KG1 (cell line): ENCODE results near the gene FARSA.
"Not testable (repeated sequence)": the region's sequence is repeated elsewhere in the genome, so short reads cannot be mapped to it uniquely, and the experiment has no call there.

Source experiments
- DNase-seq: peaks from one replicate; lab custom pipeline; 2025; lab: John Stamatoyannopoulos, UW

FARSA gene

GRCh38 chr19:12937093-12937926, 3.8 kb upstream of the FARSA start:
- DNase-seq, result peak; percentile 87

- peak; percentile 77 for DNase-seq
Measured at GRCh38 chr19:12936582-12936981, 3.1 kb upstream of the FARSA start.

- DNase-seq, result no peak
Measured at GRCh38 chr19:12935071-12935470, 1.6 kb upstream of the FARSA start.

DNA sequence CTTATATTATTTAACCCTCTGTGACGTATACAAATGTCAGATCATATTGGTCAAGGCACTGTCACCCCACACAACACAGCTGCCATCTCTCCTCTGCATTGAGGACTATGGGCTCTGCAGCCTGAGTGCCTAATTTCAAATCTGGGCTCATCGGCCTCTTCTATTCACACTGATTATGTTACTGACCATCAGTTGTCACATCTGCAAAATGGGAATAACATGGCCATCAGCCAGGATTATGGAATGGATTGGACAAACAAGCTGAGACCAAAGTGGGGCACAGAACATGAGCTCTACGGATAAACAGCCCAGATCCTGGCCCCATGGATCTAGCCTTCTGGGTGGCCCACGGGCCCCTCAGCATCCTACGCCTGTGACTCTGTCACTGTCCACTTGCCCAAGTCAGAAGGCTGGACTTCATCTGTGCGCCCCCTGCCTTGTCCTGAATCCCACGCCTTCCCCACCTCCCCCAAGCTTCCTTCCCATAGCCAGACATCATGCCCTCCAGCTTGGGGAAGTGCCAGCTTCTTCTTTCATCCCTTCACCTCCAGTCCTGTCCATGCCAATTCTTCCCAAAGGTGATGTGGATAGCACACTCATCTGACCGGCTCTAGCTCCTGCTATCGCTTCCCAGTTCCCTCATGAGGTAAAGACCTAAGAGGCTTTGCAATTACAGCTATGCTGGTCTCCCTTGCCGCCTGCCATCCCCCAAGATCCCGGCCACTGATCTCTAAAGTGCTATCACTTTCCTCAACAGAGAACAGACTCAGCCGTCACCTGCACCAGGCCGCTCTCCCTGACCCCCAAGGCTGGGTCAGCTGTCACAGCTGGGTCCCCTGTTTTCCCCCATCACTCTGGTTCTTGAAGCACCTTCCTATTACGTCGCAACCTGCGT, 872 bp downstream of the FARSA start:
- no peak for DNase-seq

DNA sequence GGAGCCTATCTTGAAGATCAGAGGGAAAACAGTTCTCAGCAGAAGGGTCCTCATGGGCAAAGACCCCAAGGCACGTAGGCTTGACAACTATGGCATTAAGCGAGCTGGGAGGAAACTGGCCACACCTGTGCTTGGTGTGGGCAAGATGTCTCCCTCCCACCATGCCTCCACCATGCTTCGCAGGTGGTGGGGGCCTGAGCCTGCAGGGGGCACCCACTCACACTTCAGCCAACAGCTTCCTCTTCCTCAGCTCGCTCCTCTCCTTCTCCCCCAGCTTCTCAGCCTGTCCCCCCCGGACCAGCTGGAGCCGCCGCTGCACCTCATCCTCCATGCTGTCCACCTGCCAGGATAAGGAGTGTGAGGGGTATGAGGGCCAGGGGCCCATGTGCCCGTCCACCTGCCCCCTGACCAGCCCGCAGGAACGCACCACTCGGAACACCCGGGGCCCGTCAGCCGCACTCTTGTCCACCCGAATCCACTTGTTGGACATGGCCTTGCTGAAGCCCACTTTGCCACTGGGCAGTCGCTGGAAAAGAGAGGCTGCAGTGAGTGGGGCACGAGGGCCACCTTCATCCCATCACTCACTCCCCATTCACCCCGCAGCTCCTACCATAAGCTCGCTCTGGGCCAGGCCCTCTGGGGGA, 3.4 kb downstream of the FARSA start:
- no peak for DNase-seq

DNA sequence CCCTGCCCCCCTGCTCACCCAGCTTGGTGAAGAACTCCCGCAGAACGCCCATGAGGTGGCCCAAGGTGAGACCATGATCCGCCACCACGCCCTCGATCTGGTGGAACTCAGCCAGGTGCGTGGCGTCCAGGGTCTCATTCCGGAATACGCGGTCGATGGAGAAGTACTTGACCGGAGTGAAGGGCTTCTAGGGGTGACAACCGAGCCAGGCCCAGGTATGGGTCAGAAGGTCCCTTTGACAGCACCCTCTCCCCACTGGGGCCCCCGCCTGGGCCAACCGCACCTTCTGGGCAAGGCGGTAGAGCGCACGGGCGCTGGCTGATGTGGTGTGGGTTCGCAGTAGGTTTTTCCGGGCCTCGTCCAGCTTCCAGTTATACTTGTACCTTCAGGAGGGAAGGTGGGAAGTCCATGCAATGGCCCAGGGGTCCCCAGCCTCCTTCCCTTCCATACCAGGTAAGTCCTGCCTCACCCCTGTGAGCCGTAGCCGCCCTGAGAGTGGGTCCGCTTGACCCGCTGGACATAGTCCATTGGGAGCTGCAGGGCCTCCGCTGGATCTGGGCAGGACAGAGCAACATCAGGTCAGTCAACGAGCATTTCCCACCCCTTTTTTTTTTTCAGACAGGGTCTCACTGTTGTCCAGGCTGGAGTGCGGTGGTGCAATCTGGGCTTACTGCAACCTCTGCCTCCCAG, 8.7 kb downstream of the FARSA start:
- no peak for DNase-seq

DNA sequence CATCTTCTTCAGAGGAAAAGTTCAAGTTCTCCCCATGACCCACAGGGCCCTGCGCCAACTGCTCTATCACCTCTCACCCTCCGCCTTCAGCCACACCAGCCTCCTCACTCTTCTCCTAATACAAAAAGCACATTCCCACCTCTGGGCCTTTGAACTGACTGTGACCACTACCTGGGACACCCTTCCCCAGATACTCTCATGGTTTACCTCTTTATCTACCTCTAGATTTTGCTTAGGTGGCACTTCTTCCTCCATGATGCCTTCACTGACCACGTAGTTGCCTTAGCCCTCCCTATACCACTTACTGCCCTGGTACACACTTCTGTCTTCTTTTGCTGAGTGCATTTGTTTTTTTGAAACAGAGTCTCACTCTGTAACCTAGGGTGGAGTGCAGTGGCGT, 10.6 kb downstream of the FARSA start:
- no peak for DNase-seq

DNA sequence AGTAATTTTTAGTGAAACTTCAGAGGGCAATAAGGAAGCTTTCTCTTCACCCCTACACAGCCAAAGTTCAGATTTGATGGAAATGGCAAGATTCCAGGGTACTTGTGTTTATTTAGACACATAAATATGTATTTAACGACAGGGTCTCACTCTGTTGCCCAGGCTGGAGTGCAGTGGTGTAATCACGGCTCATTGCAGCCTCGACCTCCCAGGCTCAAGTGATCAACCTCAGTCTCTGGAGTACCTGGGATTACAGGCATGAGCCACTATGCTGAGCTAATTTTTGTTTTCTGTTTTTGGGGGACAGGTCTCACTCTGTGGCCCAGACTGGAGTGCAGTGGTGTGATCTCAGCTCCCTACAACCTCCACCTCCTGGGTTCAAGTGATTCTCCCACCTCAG, 12.5 kb downstream of the FARSA start:
- no peak for DNase-seq

DNA sequence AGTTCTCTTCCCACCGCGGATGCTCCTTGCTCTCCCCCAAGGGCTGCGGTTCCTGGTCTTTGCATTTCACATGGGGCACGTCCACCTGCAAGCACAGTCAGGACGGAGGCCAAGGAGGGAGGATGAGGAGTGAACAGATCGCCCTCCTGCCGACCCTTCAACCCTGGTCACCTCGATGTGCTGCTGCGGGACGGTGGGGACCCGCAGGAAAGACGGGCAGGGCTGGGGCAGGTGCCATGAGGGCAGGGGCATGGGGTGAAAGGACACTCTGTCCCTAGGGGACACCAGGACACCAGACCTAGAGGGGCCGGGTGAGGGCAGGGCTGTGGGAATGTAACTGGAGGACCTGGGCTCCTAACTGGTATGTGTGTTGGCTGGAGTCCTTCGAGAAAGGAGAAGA, 15.3 kb downstream of the FARSA start:
- DNase-seq, result no peak

DNA sequence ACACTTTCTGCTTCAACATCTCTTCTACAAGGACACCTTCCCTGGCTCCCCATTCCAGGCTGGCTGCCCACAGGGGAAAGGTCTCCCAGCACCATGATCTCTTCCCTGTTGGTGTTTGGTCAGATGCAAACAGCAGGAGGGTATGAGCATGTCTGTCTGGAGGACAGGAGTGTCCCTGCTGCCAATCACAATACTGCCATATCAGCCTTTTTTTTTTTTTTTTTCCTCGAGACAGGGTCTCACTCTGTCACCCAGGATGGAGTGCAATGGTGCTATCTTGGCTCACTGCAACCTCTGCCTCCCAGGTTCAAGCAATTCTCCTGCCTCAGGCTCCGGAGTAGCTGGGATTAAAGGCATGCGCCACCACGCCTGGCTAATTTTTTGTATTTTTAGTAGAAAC, 17.7 kb downstream of the FARSA start:
- not testable (repeated sequence) for DNase-seq

DNA sequence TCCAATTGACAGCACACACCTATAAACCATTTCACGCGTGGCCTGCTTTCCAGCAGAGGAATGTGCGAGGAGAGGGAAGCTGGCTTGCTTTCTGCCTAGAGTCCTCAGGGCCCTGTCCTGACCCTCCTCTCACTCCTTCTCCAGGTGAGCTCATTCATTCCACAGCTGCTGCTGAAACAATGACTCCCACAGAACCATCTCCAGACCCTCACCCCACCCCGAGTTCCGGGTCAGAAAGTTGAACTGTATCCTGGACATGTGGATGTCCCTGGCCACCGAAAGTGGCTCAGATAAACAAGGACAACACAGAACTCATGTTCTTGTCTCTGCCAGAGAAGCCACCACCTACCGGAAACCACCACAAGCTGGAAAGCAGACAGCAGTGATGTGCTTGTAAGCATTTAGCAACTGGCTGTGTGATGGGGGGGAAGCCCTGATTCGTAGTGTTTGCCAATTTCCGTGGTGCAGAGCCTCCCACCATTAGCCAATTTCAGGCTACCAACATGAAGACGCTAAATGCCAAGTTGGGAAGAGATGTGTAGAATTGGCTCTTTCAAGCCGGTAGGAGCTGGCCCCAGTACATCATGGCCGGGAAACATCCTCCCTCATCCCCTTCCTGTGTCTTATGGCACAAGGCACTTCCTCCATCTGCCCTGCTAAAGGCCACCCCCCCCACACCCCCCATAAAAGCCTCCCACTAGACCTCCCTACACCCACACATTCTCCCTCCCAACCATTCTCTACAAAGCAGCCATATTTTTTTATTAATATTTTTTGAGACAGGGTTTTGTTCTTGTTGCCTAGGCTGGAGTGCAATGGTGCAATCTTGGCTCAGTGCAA, 19.4 kb downstream of the FARSA start:
- DNase-seq, result peak; percentile 79

DNA sequence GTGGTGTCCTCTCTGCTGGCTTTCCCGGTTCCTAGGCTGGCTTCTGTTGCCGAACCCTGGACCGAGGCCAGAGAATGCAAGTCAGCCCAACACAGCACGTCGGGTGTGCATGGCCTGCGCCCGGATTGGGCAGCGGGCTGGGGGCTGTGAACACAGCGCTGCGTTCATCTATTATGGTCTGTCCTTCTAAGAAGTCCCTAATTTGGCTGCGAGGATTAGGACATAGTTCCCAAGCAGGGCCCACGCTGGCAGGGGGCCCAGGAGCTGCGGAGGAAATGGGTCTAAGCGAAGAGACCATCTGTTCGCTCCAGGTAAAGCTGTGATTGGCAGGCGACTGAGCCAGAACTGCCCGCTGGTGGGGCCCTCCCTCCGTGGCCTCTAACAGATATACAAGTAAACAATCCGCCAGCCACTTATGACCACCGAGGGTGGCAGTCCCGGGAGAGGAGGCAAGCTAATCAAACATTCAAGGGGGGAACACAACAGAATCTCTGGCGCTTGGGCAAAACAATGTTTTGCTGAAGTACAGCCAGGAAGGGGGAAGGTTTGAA, 20.4 kb downstream of the FARSA start:
- DNase-seq, result peak; percentile 51

- no peak for DNase-seq
Measured at GRCh38 chr19:12912571-12912970, 20.9 kb downstream of the FARSA start.

- no peak for DNase-seq
Measured at GRCh38 chr19:12907166-12907565, 26.3 kb downstream of the FARSA start.

DNA sequence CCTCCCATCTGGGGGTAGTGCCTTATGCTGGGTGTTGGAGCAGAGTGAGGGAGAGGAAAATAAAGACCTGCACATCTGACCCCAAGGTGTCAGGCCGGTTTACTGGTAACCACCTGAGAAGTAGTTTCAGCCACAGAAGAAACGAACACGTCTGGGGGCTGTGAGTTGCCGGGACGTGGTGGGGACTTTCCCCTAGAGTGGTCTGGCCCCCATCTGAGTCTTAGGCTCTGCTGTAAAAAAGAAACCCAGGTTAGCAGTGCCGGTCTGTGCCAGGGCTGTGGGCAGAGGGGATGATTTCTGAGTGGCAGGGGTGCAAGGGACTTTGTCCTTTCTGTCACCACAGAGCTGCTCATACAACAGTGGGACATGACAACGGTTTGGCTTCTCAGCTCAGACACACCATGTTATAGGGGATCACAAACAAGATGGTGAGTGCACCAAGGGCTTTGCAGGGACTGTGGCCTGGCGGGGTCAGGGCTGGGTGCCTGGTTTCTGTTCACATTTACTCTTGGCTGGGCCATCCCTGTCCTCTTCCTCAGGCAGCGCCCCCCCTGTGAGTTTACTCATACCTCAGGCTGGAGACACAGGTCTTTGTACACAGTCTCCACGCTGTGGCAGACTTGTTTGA, 33.5 kb downstream of the FARSA start:
- DNase-seq, result no peak

- no peak for DNase-seq
Measured at GRCh38 chr19:12896460-12896859, 37.1 kb downstream of the FARSA start.

DNA sequence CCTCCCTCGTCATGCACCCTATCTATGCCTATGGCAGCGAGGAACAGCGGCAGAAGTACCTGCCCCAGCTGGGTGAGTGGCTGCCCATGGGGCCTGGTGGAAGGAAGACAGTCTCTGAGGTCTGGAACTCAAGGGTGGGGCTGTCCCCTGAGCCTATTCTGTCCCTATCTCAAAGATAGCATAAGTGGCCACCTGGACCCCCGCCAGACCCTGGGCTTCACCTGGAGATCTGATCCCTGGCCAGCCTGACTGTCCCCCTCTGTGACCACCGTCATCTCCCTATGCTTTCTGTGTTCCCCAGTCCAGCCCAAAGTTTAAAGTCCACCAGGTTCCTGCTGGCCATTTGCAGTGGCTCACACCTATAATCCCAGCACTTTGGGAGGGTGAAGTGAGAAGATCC, 39.9 kb downstream of the FARSA start:
- DNase-seq, result no peak

DNA sequence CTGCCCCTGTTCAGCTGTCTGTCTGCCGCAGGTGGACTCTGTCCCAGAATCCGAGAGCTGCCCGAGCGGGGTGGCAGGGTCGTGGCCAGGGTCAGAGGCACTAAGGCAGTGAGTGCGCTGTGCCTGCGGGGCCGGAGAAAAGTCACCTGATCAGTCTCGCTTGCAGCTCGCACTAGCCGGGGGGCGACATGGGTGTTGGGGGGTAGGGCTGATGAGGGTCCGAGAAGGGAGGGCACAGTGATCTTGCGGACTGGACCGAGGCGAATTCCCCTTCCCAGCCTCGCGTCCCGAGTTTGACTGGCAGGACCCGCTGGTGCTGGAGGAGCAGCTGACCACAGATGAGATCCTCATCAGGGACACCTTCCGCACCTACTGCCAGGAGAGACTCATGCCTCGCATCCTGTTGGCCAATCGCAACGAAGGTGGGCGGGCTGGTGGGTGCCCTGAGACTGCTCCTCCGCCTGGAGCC, 41.9 kb downstream of the FARSA start:
- DNase-seq, result no peak

DNA sequence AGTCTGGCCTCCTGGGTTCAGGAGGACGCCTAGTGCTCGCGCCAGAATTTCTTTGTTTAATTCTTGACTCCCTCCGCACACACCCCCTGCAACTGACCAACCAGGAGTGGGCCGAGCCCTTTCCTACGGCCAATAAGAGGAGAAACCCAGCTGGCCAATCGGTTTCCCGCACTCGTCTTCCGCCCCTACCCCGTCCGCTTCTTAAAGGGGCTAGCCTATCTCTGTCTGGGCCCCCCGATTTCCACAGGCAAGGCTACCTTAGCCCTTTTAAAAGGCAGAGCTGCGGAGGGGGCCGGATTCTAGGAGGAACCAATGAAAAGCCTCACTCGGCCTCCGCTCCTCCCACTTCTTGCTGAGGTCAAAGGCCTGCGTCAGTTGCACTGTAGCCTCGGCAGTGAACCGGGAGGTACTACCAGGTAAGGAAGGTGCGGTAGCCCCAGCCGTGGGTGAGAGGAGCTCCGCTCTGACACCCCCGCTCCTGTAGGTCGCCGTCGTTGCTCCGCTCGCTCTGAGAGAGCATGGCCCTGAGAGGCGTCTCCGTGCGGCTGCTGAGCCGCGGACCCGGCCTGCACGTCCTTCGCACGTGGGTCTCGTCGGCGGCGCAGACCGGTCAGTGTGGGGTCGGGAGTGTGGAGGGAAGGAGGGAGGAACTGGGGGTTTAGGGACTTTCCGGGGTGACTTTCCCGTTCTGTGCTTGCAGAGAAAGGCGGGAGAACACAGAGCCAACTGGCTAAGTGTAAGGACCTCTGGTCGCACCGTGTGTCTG, 42.5 kb downstream of the FARSA start, which contains the start of gene GCDH:
Gene GCDH, plus strand, starts transcription at position 374 of the 766 bp plus-strand sequence. Its CDS starts 145 bp downstream, at position 519.
- DNase-seq, result peak; percentile 96
